ENCODE measurements around the gene RXFP3.

Gene RXFP3

GRCh38 chr5:33984671-33985124 is 48.5 kb downstream of the RXFP3 start, which contains the start of gene SLC45A2:
Gene SLC45A2 (minus strand): TSS chr5:33984693. CDS start chr5:33984583, 110 bp downstream.
- no peak for DNase-seq

GRCh38 chr5:33985447-33985846 is 49.3 kb downstream of the RXFP3 start:
- no peak for DNase-seq

Measured in stimulated activated CD8-positive, alpha-beta memory T cell treated with anti-CD3 and anti-CD28 coated beads, Interleukin-4, amount 100 ng/mL, for 48 hours (primary cell).